Measurements from ENCODE around the gene TBL2. TPM values are rescaled to one million over a fixed set of nuclear protein-coding genes. Genes with fewer than 3 reads are reported as not detected.

The TBL2 gene
- total RNA-seq, 1 donor from 2014 or later = 29.8 TPM

DNA sequence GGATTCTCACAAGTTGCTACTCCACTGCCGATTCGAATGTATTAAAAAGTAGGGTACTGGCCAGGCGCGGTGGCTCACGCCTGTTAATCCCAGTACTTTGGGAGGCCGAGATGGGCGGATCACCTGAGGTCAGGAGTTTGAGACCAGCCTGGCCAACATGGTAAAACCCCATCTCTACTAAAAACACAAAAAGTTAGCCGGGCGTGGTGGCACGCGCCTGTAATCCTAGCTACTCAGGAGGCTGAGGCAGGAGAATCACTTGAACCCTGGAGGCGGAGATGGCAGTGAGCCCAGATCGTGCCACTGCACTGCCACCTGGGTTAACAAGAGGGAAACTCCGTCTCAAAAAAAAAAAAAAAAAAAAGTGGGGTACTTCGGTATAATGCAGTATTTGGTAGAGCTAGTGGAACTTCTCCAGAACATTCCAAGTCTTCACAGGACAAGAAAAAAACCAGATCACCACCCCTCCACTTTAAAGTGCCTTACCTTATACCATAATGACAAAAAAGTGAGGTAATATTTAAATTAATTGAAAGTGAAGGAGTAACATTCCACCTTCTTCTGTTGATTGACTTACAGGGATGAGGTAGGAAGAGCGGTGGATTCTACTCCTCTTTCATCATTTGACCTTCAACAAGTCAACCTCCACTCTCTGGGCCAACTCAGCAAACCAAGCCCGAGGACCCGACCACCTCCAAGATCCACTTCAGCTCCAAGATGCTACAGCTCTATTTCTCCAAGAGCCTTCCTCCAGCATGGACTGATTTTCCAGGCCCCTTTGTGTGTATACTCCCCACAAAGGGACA is 58.3 kb downstream of the TBL2 start:
- H3K4me3 ChIP-seq = peak overlapping the region; percentile 84
- ATAC-seq (no peak), DNase-seq (no peak)
- H3K36me3 ChIP-seq = peaks cover 36% of the 10 kb centered on the region
- intact Hi-C loops (cut with DNase I) = no loop called here
- peaks cover 43% of the 10 kb centered on the region for H3K4me1 ChIP-seq
- peak overlapping the region; percentile 96 for H3K27ac ChIP-seq
- H3K27me3 ChIP-seq = no peaks in the 10 kb centered on the region
- H3K9me3 ChIP-seq = no peaks in the 10 kb centered on the region
- no peak for TF ChIP-seq CTCF (IDR thresholded peaks at IDR 0.05)

GRCh38 chr7:73518470-73518869 is 59.9 kb downstream of the TBL2 start:
- Histone ChIP-seq H3K27me3 (no peaks in the 10 kb centered on the region), H3K27ac (peak overlapping the region; percentile 8), H3K9me3 (no peaks in the 10 kb centered on the region), H3K4me3 (peak overlapping the region; percentile 12), H3K36me3 (peaks cover 52% of the 10 kb centered on the region), H3K4me1 (peaks cover 43% of the 10 kb centered on the region)
- intact Hi-C loops (cut with DNase I) = no loop called here
- TF ChIP-seq CTCF (IDR thresholded peaks at IDR 0.05) = no peak
- peak; percentile 18 for DNase-seq
- ATAC-seq = no peak

Other genes with a start within 250 kb of the TBL2 start
- 0.26 TPM for gene FZD9, start 144.8 kb downstream of the TBL2 start, total RNA-seq
- 55.7 TPM for gene BAZ1B, start 56.3 kb downstream of the TBL2 start, total RNA-seq
- 71.8 TPM for gene BCL7B, start 20.9 kb downstream of the TBL2 start, total RNA-seq
- 11.1 TPM for gene MLXIPL, start 45.9 kb upstream of the TBL2 start, total RNA-seq
- 1.4 TPM for gene VPS37D, start 89.3 kb upstream of the TBL2 start, total RNA-seq
- gene DNAJC30, start 104.9 kb upstream of the TBL2 start, total RNA-seq = 10.2 TPM
- gene BUD23, start 105.0 kb upstream of the TBL2 start, total RNA-seq = 38.4 TPM
- 6.3 TPM for gene STX1A, start 141.1 kb upstream of the TBL2 start, total RNA-seq
- 19.7 TPM for gene ABHD11, start 160.2 kb upstream of the TBL2 start, total RNA-seq
- 11.8 TPM for gene CLDN3, start 191.7 kb upstream of the TBL2 start, total RNA-seq